Heart left ventricle (tissue), 16 donors: ENCODE results near the gene ABCB6. TPM values are rescaled to one million over a fixed set of nuclear protein-coding genes. Genes with fewer than 3 reads are reported as not detected.

Source experiments
- ATAC-seq, 4 donors: fragments of 200-7000 bp; cut with Tn5 transposase; one replicate each; pipeline ENCODE4 v1.9.1; 2020 to 2022; ENCODE audit warnings: moderate library complexity in 4 of 4, mild to moderate bottlenecking in 3 of 4, moderate number of reproducible peaks in 1 of 4
- DNase-seq, 5 donors: peaks; one replicate each; pipeline ENCODE4 v3.0.0-alpha.2; 2020
- H3K27ac ChIP-seq, 12 donors: fragments of 200-600 bp; sonication (generic) in 4 of 12; one replicate each; pipeline versions ENCODE4 v1.5.0 to v1.8.0; 2016 to 2022; ENCODE audit warnings: mild to moderate bottlenecking in 2 of 12
- H3K27me3 ChIP-seq, 9 donors: fragments of 200-600 bp; sonication (generic) in 2 of 9; one replicate each; pipeline versions ENCODE4 v1.5.1 to v1.8.0; 2016 to 2022; ENCODE audit warnings: mild to moderate bottlenecking in 3 of 9
- H3K36me3 ChIP-seq, 9 donors: fragments of 200-600 bp; sonication (generic) in 2 of 9; one replicate each; pipeline versions ENCODE4 v1.5.0 to v1.8.0; 2018 to 2022; ENCODE audit warnings: mild to moderate bottlenecking in 2 of 9
- H3K4me1 ChIP-seq, 12 donors: fragments of 200-600 bp; sonication (generic) in 4 of 12; one replicate each; pipeline versions ENCODE4 v1.5.0 to v1.8.0; 2016 to 2022; ENCODE audit warnings: mild to moderate bottlenecking in 3 of 12
- H3K4me3 ChIP-seq, 12 donors: fragments of 200-600 bp; sonication (generic) in 4 of 12; one replicate each; pipeline versions ENCODE4 v1.5.0 to v1.8.0; 2017 to 2022; ENCODE audit warnings: mild to moderate bottlenecking in 9 of 12, moderate library complexity in 4 of 12
- H3K9me3 ChIP-seq, 12 donors: fragments of 200-600 bp; sonication (generic) in 4 of 12; one replicate each; pipeline versions ENCODE4 v1.5.0 to v1.8.0; 2016 to 2022; ENCODE audit warnings: mild to moderate bottlenecking in 1 of 12
- CTCF ChIP-seq, 12 donors: fragments of 200-600 bp; sonication (generic) in 4 of 12; IDR thresholded peaks; one replicate each; pipeline versions ENCODE4 v1.5.0 to v1.8.0; 2018 to 2022; ENCODE audit warnings: antibody characterized with exemption in 12 of 12, mild to moderate bottlenecking in 5 of 12
- POLR2A ChIP-seq, 2 donors: fragments of 450-650 bp; IDR thresholded peaks; one replicate each; pipeline ENCODE4 v1.6.1; 2017; ENCODE audit warnings: antibody characterized with exemption in 2 of 2, mild to moderate bottlenecking in 2 of 2, moderate library complexity in 2 of 2
- WGBS, 4 donors: extraction: QIAGEN DNeasy Blood & Tissue Kit in 2 of 4; methylation state at CpG; one replicate each; pipeline versions ENCODE4 v1.1.5 to v1.1.7; 2013 to 2018; 5-methylcytosine and 5-hydroxymethylcytosine counted together
- intact Hi-C, 10 donors: fragments of 100-400 bp; cut with DNase I; formaldehyde crosslinking; loops; one replicate each; pipeline versions ENCODE4 v1.11.1 to v1.14.2; 2022
- polyA plus RNA-seq, 2 donors: library from polyadenylated mRNA; stranded (reverse); fragments of 200-250 nt; gene quantifications; one replicate each; pipeline ENCODE4 v1.2.3, GENCODE V29; 2013
- total RNA-seq, 9 donors: library from RNA; depleted of rRNA in 2 of 9; stranded (reverse); fragments of >200 nt in 2 of 9; fragmentation: NEBNext Ultra II Directional in 3 of 9; extraction: Animal tissue kit (Norgen Biotek cat#: 25700) in 3 of 9; gene quantifications; one replicate each; pipeline versions ENCODE4 v1.1.0 to v1.2.4, GENCODE V29; 2016 to 2023
- donor health status: ischemic (EF 13 %, LVEDD 7.1; RV severe dilation, severe dysfunction).
- donor health status: healthy with polysubstance abuse.
- donor health status: DM: no; HTN: yes; CAD: no.
- donor health status: DM: no; HTN: no; CAD: no.
- donor health status: ischemic (EF 25% LVEDD 6.9; RV normal size, moderate dysfunction).
- donor health status: ischemic (EF 25% LVEDD 5.7; RV mildly dilated, moderate dysfunction).
- donor health status: healthy.
- donor health status: DM: yes; HTN: yes; CAD: no.
- donor health status: ischemic (EF 35%, LVEDD 5.7; RV mildly dilated, moderate dysfunction).
- donor health status: nonischemic (EF 11% LVEDD 7.7; RV severe dilation, severe dysfunction).
- donor health status: DM: yes; HTN: yes; CAD: no.
- donor health status: PGD.
- donor health status: ischemic (EF 29% LVEDD 5.4; RV normal size, mild dysfunction).
- donor health status: nonischemic (EF 23%, LVEDD 6.1; RV moderate dilation, normal function).

ABCB6 gene
- total and polyA plus RNA-seq, 11 donors: 12.1 to 30.4 (median 20.0) TPM

DNA sequence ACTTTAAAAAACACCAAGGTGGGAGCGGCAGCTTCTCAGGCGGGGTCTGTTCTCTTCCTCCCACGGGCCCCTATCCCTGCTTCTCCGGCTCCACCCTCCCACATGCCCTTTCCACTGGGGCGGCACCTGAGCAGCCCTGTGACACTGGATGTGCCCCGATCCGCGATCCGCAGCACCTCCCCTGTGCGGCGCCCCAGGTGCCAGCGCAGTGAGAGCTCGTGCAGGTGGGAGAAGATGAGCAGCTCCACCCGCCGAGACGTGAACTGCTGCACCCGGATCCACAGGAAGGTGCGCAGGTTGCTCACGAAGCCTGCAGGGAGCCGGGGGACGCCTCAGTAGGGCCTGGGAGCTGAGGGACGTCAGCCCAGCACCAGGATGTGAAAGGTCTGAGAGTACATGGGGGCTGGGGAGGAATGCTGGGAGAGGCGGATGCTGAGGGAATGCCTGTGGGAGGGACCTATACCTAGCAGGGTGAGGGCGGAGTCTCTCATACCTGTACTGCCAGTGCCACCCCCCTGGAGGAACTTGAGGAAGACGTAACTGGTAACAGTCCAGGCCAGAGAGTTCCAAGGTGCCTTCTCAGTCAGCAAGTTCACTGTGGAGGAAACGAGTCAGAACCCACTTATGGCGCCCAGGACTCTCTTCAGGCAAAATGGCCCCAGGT lies 2.8 kb downstream of the ABCB6 start:
- peaks cover 6 to 42% (median 33%) of the 10 kb centered on the region in 12 donors for H3K4me1 ChIP-seq
- H3K36me3 ChIP-seq: peaks cover 0 to 62% (median 52%) of the 10 kb centered on the region in 9 donors
- no peak for DNase-seq
- TF ChIP-seq CTCF (IDR thresholded peaks at IDR 0.05) (no peak), POLR2A (IDR thresholded peaks at IDR 0.05) (no peak)
- H3K27me3 ChIP-seq: no peaks in the 10 kb centered on the region
- no peaks in the 10 kb centered on the region for H3K9me3 ChIP-seq
- intact Hi-C loops: loop anchor here in 4 of 10 donors (5.0 kb wide), 2 partner anchors 39 to 66 kb away; partner anchors contain the start of genes CNPPD1 (in 3 of the 4) and RETREG2 (in 3 of the 4)
- H3K4me3 ChIP-seq: no peak overlapping the region
- peak overlapping the region in 1 of 12 donors; percentile 97 for H3K27ac ChIP-seq
- ATAC-seq: no peak
- 93 to 95% (median 94%) methylated on average over 27 of the region's 27 CpGs for WGBS, 4 donors

GRCh38 chr2:219214786-219215185 lies 4.0 kb downstream of the ABCB6 start:
- Histone ChIP-seq H3K4me1 (peaks cover 6 to 39% (median 28%) of the 10 kb centered on the region in 12 donors), H3K4me3 (no peak overlapping the region), H3K36me3 (peaks cover 0 to 62% (median 51%) of the 10 kb centered on the region in 9 donors), H3K27me3 (no peaks in the 10 kb centered on the region), H3K9me3 (no peaks in the 10 kb centered on the region), H3K27ac (no peak overlapping the region)
- DNase-seq (no peak), ATAC-seq (no peak)
- TF ChIP-seq POLR2A (IDR thresholded peaks at IDR 0.05) (no peak), CTCF (IDR thresholded peaks at IDR 0.05) (no peak)
- WGBS, 4 donors: 91 to 95% (median 93%) methylated on average over 6 of the region's 6 CpGs
- intact Hi-C loops: loop anchor here in 4 of 10 donors (5.0 kb wide), 2 partner anchors 37 to 68 kb away; partner anchors contain the start of genes CNPPD1 (in 3 of the 4) and RETREG2 (in 3 of the 4)

- no peak for TF ChIP-seq POLR2A (IDR thresholded peaks at IDR 0.05)
- TF ChIP-seq CTCF (IDR thresholded peaks at IDR 0.05): no peak
- no peak for ATAC-seq
- 95 to 96% (median 96%) methylated on average over 15 of the region's 15 CpGs for WGBS, 4 donors
- Histone ChIP-seq H3K27ac (no peak overlapping the region), H3K4me1 (peaks cover 0 to 32% (median 21%) of the 10 kb centered on the region in 12 donors), H3K9me3 (no peaks in the 10 kb centered on the region), H3K27me3 (no peaks in the 10 kb centered on the region), H3K36me3 (peaks cover 0 to 67% (median 54%) of the 10 kb centered on the region in 9 donors), H3K4me3 (no peak overlapping the region)
- intact Hi-C loops: no loop called here
- DNase-seq: no peak
Observed at GRCh38 chr2:219214141-219214540, 4.6 kb downstream of the ABCB6 start.

- H3K4me1 ChIP-seq: peaks cover 0 to 28% (median 19%) of the 10 kb centered on the region in 12 donors
- H3K4me3 ChIP-seq: no peak overlapping the region
- H3K9me3 ChIP-seq: no peaks in the 10 kb centered on the region
- WGBS, 4 donors: 92 to 95% (median 93%) methylated on average over 10 of the region's 10 CpGs
- no peaks in the 10 kb centered on the region for H3K27me3 ChIP-seq
- no peak overlapping the region for H3K27ac ChIP-seq
- peaks cover 0 to 73% (median 60%) of the 10 kb centered on the region in 9 donors for H3K36me3 ChIP-seq
- TF ChIP-seq CTCF (IDR thresholded peaks at IDR 0.05): no peak
- TF ChIP-seq POLR2A (IDR thresholded peaks at IDR 0.05): no peak
- intact Hi-C loops: no loop called here
- DNase-seq: peak in 1 of 5 donors; percentile 3
- ATAC-seq: no peak
Observed at GRCh38 chr2:219213486-219214071, 5.2 kb downstream of the ABCB6 start.
